ENCODE measurements around the gene SH3TC1.

DNA sequence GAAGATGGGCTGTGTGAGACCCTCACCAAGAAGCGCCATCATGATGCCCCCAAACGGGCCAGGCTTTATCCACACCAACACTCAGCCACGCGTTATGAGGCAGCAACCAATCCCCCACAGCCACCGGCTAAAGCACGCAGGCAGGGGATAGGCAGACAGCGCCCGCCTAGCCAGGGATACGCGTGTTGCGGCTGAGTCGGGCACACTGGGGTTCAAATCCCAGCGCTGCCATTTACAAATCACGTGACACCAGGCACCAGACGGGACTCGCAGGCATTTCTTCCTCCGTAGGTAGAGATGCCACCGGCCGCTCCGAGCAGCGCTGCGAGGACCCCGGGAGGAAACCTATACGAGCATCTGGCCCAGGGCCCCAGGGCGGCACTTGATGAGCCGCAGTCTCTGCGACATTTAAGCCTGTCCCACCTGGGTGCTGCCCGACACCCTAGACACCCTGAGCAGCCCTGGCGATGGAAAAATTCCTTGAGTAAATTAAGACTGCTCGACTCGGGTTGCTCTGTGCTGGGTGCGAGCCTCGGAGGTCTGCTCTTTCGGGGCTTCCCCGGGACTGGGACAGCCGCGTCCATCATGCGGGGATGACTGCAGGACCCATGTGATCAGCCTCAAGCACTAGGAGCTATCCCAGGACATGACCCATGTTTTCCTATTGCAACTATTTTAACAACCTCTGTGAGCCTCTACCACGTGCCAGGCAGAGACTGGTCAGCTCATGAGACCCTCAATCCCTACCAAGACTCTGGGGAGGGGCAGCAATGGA, 46.8 kb upstream of the SH3TC1 start:
- no peak for TF ChIP-seq POLR2AphosphoS5 (IDR thresholded peaks at IDR 0.05; ENCODE audit: borderline replicate concordance, low read depth, low read length)
- no peak for TF ChIP-seq EZH2 (IDR thresholded peaks at IDR 0.05)
